ENCODE results near the gene NDUFAF2. TPM values are rescaled to one million over a fixed set of nuclear protein-coding genes. Genes with fewer than 3 reads are reported as not detected.

NDUFAF2 gene
- total and polyA plus RNA-seq, 4 donors: 18.2 to 40.2 (median 36.1) TPM

GRCh38 chr5:61151893-61152292 is 206.9 kb downstream of the NDUFAF2 start:
- no peaks in the 10 kb centered on the region for H3K4me1 ChIP-seq (ENCODE audit: control insufficient read depth, insufficient read depth, low read length)
- H3K27ac ChIP-seq (ENCODE audit: low read depth, low read length): no peak overlapping the region
- H3K9me3 ChIP-seq (ENCODE audit: control insufficient read depth, insufficient read depth, low read length): no peaks in the 10 kb centered on the region
- H3K27me3 ChIP-seq (ENCODE audit: control insufficient read depth, insufficient read depth, low read length): no peaks in the 10 kb centered on the region
- no peak overlapping the region for H3K4me3 ChIP-seq (ENCODE audit: low read depth, low read length)
- WGBS (ENCODE audit: insufficient coverage): no CpG with 5 or more reads among the region's 2 CpGs
- no peaks in the 10 kb centered on the region for H3K36me3 ChIP-seq (ENCODE audit: control insufficient read depth, insufficient read depth, low read length)
- DNase-seq (ENCODE audit: low read depth in 4 of 6, low spot score in 6 of 6): no peak

- Histone ChIP-seq H3K27ac (ENCODE audit: low read depth, low read length) (no peak overlapping the region), H3K27me3 (ENCODE audit: control insufficient read depth, insufficient read depth, low read length) (no peaks in the 10 kb centered on the region), H3K4me3 (ENCODE audit: low read depth, low read length) (no peak overlapping the region), H3K4me1 (ENCODE audit: control insufficient read depth, insufficient read depth, low read length) (peaks cover 5% of the 10 kb centered on the region), H3K9me3 (ENCODE audit: control insufficient read depth, insufficient read depth, low read length) (no peaks in the 10 kb centered on the region), H3K36me3 (ENCODE audit: control insufficient read depth, insufficient read depth, low read length) (no peaks in the 10 kb centered on the region)
- peak in 1 of 6 donors; percentile 8 for DNase-seq (ENCODE audit: low read depth in 4 of 6, low spot score in 6 of 6)
- WGBS (ENCODE audit: insufficient coverage): no CpG with 5 or more reads among the region's 3 CpGs
Measured at GRCh38 chr5:61159070-61159469, 214.1 kb downstream of the NDUFAF2 start.

- Histone ChIP-seq H3K4me3 (ENCODE audit: low read depth, low read length) (no peak overlapping the region), H3K36me3 (ENCODE audit: control insufficient read depth, insufficient read depth, low read length) (no peaks in the 10 kb centered on the region), H3K27ac (ENCODE audit: low read depth, low read length) (no peak overlapping the region), H3K9me3 (ENCODE audit: control insufficient read depth, insufficient read depth, low read length) (no peaks in the 10 kb centered on the region), H3K27me3 (ENCODE audit: control insufficient read depth, insufficient read depth, low read length) (no peaks in the 10 kb centered on the region), H3K4me1 (ENCODE audit: control insufficient read depth, insufficient read depth, low read length) (peaks cover 5% of the 10 kb centered on the region)
- peak in 1 of 6 donors; percentile 11 for DNase-seq (ENCODE audit: low read depth in 4 of 6, low spot score in 6 of 6)
- 80% methylated on average over 1 of the region's 4 CpGs for WGBS (ENCODE audit: insufficient coverage)
Measured at GRCh38 chr5:61159836-61160235, 214.8 kb downstream of the NDUFAF2 start.

GRCh38 chr5:61160497-61160896 is 215.5 kb downstream of the NDUFAF2 start:
- Histone ChIP-seq H3K27me3 (ENCODE audit: control insufficient read depth, insufficient read depth, low read length) (no peaks in the 10 kb centered on the region), H3K36me3 (ENCODE audit: control insufficient read depth, insufficient read depth, low read length) (no peaks in the 10 kb centered on the region), H3K27ac (ENCODE audit: low read depth, low read length) (no peak overlapping the region), H3K9me3 (ENCODE audit: control insufficient read depth, insufficient read depth, low read length) (no peaks in the 10 kb centered on the region), H3K4me3 (ENCODE audit: low read depth, low read length) (no peak overlapping the region), H3K4me1 (ENCODE audit: control insufficient read depth, insufficient read depth, low read length) (peaks cover 5% of the 10 kb centered on the region)
- WGBS (ENCODE audit: insufficient coverage): 100% methylated on average over 1 of the region's 3 CpGs
- DNase-seq (ENCODE audit: low read depth in 4 of 6, low spot score in 6 of 6): no peak

GRCh38 chr5:61162010-61162831 is 217.2 kb downstream of the NDUFAF2 start, which contains the start of gene SMIM15:
Gene SMIM15, minus strand, starts transcription at chr5:61162468. Its CDS starts 2,297 bp downstream, at chr5:61160171.
- Histone ChIP-seq H3K4me3 (ENCODE audit: low read depth, low read length) (peak within 1 kb of the TSS; percentile 98), H3K27me3 (ENCODE audit: control insufficient read depth, insufficient read depth, low read length) (no peaks in the 10 kb centered on the region), H3K4me1 (ENCODE audit: control insufficient read depth, insufficient read depth, low read length) (peaks cover 5% of the 10 kb centered on the region), H3K36me3 (ENCODE audit: control insufficient read depth, insufficient read depth, low read length) (no peaks in the 10 kb centered on the region), H3K9me3 (ENCODE audit: control insufficient read depth, insufficient read depth, low read length) (no peaks in the 10 kb centered on the region), H3K27ac (ENCODE audit: low read depth, low read length) (peak within 1 kb of the TSS; percentile 93)
- DNase-seq (ENCODE audit: low read depth in 4 of 6, low spot score in 6 of 6): peak; percentile 76 to 97 (median 82)
- under 1% methylated on average over 58 of the region's 73 CpGs for whole genome bisulfite sequencing (ENCODE audit: insufficient coverage)

GRCh38 chr5:61162832-61163567 is 218.0 kb downstream of the NDUFAF2 start:
- Histone ChIP-seq H3K9me3 (ENCODE audit: control insufficient read depth, insufficient read depth, low read length) (no peaks in the 10 kb centered on the region), H3K27ac (ENCODE audit: low read depth, low read length) (peak overlapping the region; percentile 93), H3K4me1 (ENCODE audit: control insufficient read depth, insufficient read depth, low read length) (peaks cover 5% of the 10 kb centered on the region), H3K27me3 (ENCODE audit: control insufficient read depth, insufficient read depth, low read length) (no peaks in the 10 kb centered on the region), H3K36me3 (ENCODE audit: control insufficient read depth, insufficient read depth, low read length) (no peaks in the 10 kb centered on the region), H3K4me3 (ENCODE audit: low read depth, low read length) (peak overlapping the region; percentile 98)
- 8% methylated on average over 10 of the region's 14 CpGs for WGBS (ENCODE audit: insufficient coverage)
- DNase-seq (ENCODE audit: low read depth in 4 of 6, low spot score in 6 of 6): peak in 2 of 6 donors; percentile 6 to 54

GRCh38 chr5:61163905-61164304 is 218.9 kb downstream of the NDUFAF2 start:
- no peak overlapping the region for H3K4me3 ChIP-seq (ENCODE audit: low read depth, low read length)

GRCh38 chr5:61167382-61167781 is 222.4 kb downstream of the NDUFAF2 start:
- H3K36me3 ChIP-seq (ENCODE audit: control insufficient read depth, insufficient read depth, low read length): no peaks in the 10 kb centered on the region
- H3K9me3 ChIP-seq (ENCODE audit: control insufficient read depth, insufficient read depth, low read length): no peaks in the 10 kb centered on the region
- H3K27ac ChIP-seq (ENCODE audit: low read depth, low read length): no peak overlapping the region
- peaks cover 5% of the 10 kb centered on the region for H3K4me1 ChIP-seq (ENCODE audit: control insufficient read depth, insufficient read depth, low read length)
- H3K4me3 ChIP-seq (ENCODE audit: low read depth, low read length): no peak overlapping the region
- WGBS (ENCODE audit: insufficient coverage): 20% methylated on average over 1 of the region's 4 CpGs
- H3K27me3 ChIP-seq (ENCODE audit: control insufficient read depth, insufficient read depth, low read length): no peaks in the 10 kb centered on the region
- peak in 3 of 6 donors; percentile 17 to 84 (median 58) for DNase-seq (ENCODE audit: low read depth in 4 of 6, low spot score in 6 of 6)

More at GRCh38 chr5:61163905-61164304, 218.9 kb downstream of the NDUFAF2 start:
- Histone ChIP-seq H3K36me3 (ENCODE audit: control insufficient read depth, insufficient read depth, low read length) (no peaks in the 10 kb centered on the region), H3K27ac (ENCODE audit: low read depth, low read length) (no peak overlapping the region), H3K27me3 (ENCODE audit: control insufficient read depth, insufficient read depth, low read length) (no peaks in the 10 kb centered on the region), H3K9me3 (ENCODE audit: control insufficient read depth, insufficient read depth, low read length) (no peaks in the 10 kb centered on the region), H3K4me1 (ENCODE audit: control insufficient read depth, insufficient read depth, low read length) (peaks cover 5% of the 10 kb centered on the region)
- 100% methylated on average over 10 of the region's 13 CpGs for WGBS (ENCODE audit: insufficient coverage)
- DNase-seq (ENCODE audit: low read depth in 4 of 6, low spot score in 6 of 6): no peak

- DNase-seq (ENCODE audit: low read depth in 4 of 6, low spot score in 6 of 6): no peak
- H3K27ac ChIP-seq (ENCODE audit: low read depth, low read length): no peak overlapping the region
- H3K27me3 ChIP-seq (ENCODE audit: control insufficient read depth, insufficient read depth, low read length): no peaks in the 10 kb centered on the region
- H3K4me3 ChIP-seq (ENCODE audit: low read depth, low read length): no peak overlapping the region
- no peaks in the 10 kb centered on the region for H3K4me1 ChIP-seq (ENCODE audit: control insufficient read depth, insufficient read depth, low read length)
- no peaks in the 10 kb centered on the region for H3K36me3 ChIP-seq (ENCODE audit: control insufficient read depth, insufficient read depth, low read length)
- no peaks in the 10 kb centered on the region for H3K9me3 ChIP-seq (ENCODE audit: control insufficient read depth, insufficient read depth, low read length)
- WGBS (ENCODE audit: insufficient coverage): 100% methylated on average over 6 of the region's 8 CpGs
Measured at GRCh38 chr5:61168951-61169350, 223.9 kb downstream of the NDUFAF2 start.

All from spinal cord (tissue), 10 donors.